SU-DHL-6 (cell line): ENCODE results near the gene UTP11.
A peak's percentile ranks its signal among the peaks of the same experiment; 100 is the strongest.

Experiments
- H2AFZ ChIP-seq: fragments of 200-600 bp; sonication (generic); 2 replicates; pipeline ENCODE4 v1.6.1; 2014; ENCODE audit warnings: low read depth, mild to moderate bottlenecking, moderate library complexity, mixed read lengths, antibody characterized with exemption, low read length; ENCODE audit not compliant: severe bottlenecking
- H3F3A ChIP-seq: fragments of 200-600 bp; shearing (Covaris generic); 2 replicates; pipeline ENCODE4 v1.6.0; 2016; ENCODE audit warnings: antibody characterized with exemption, mild to moderate bottlenecking; ENCODE audit not compliant: insufficient read depth
- H3K27ac ChIP-seq: fragments of 200-600 bp; sonication (generic); 2 replicates; pipeline ENCODE4 v1.5.1; 2016; ENCODE audit warnings: low read depth, mild to moderate bottlenecking, low read length, moderate library complexity, mixed read lengths
- H3K27me3 ChIP-seq: fragments of 200-600 bp; sonication (generic), shearing (Covaris generic); 2 replicates; pipeline ENCODE4 v1.6.0; 2014; ENCODE audit warnings: mild to moderate bottlenecking, low read length
- H3K36me3 ChIP-seq: fragments of 200-600 bp; sonication (generic); 2 replicates; pipeline ENCODE4 v1.6.1; 2014; ENCODE audit warnings: mild to moderate bottlenecking, low read length, mixed read lengths
- H3K4me2 ChIP-seq: fragments of 300-600, 200-600 bp; shearing (Covaris generic), sonication (generic); 2 replicates; pipeline ENCODE4 v1.6.0; 2014; ENCODE audit warnings: low read length, low read depth, mild to moderate bottlenecking; ENCODE audit not compliant: poor library complexity, severe bottlenecking
- H3K4me3 ChIP-seq: fragments of 200-600 bp; sonication (generic); 2 replicates; pipeline ENCODE4 v1.5.1; 2014; ENCODE audit warnings: antibody characterized with exemption, low read length, mild to moderate bottlenecking, mixed read lengths; ENCODE audit not compliant: insufficient read depth, poor library complexity, severe bottlenecking
- H3K79me2 ChIP-seq: fragments of 200-600 bp; sonication (generic); 2 replicates; pipeline ENCODE4 v1.6.1; 2014; ENCODE audit warnings: mild to moderate bottlenecking, low read length, moderate library complexity; ENCODE audit not compliant: insufficient read depth
- H3K9ac ChIP-seq: fragments of 200-600 bp; sonication (generic); 2 replicates; pipeline ENCODE4 v1.7.0; 2014; ENCODE audit warnings: mild to moderate bottlenecking, low read length
- H3K9me2 ChIP-seq: fragments of 200-600 bp; sonication (generic); replicated peaks from 2 replicates; pipeline ENCODE4 v1.6.1; 2014; ENCODE audit warnings: low read length; ENCODE audit not compliant: insufficient read depth
- H3K9me3 ChIP-seq: fragments of 200-600 bp; sonication (generic); 2 replicates; pipeline ENCODE4 v1.6.1; 2014; ENCODE audit warnings: low read length, mixed read lengths; ENCODE audit not compliant: insufficient read depth
- H4K20me1 ChIP-seq: fragments of 200-600 bp; sonication (generic); 2 replicates; pipeline ENCODE4 v1.6.1; 2014; ENCODE audit warnings: low read depth, mild to moderate bottlenecking, antibody characterized with exemption, low read length, moderate library complexity, mixed read lengths
- EZH2phosphoT487 ChIP-seq: fragments of 200-600 bp; sonication (generic), shearing (Covaris generic); conservative IDR thresholded peaks from 2 replicates; pipeline ENCODE4 v1.6.1; 2018; ENCODE audit warnings: mild to moderate bottlenecking, antibody characterized with exemption, low read length, moderate library complexity, mixed read lengths
- TF ChIP-seq, protein P1 (sequence below): fragments of 200-600 bp; sonication (generic); IDR thresholded peaks from one replicate; pipeline ENCODE4 v1.5.1; 2017; ENCODE audit warnings: antibody characterized with exemption, mild to moderate bottlenecking, low read length, moderate library complexity; ENCODE audit not compliant: insufficient read depth, poor library complexity, severe bottlenecking

The UTP11 gene

DNA sequence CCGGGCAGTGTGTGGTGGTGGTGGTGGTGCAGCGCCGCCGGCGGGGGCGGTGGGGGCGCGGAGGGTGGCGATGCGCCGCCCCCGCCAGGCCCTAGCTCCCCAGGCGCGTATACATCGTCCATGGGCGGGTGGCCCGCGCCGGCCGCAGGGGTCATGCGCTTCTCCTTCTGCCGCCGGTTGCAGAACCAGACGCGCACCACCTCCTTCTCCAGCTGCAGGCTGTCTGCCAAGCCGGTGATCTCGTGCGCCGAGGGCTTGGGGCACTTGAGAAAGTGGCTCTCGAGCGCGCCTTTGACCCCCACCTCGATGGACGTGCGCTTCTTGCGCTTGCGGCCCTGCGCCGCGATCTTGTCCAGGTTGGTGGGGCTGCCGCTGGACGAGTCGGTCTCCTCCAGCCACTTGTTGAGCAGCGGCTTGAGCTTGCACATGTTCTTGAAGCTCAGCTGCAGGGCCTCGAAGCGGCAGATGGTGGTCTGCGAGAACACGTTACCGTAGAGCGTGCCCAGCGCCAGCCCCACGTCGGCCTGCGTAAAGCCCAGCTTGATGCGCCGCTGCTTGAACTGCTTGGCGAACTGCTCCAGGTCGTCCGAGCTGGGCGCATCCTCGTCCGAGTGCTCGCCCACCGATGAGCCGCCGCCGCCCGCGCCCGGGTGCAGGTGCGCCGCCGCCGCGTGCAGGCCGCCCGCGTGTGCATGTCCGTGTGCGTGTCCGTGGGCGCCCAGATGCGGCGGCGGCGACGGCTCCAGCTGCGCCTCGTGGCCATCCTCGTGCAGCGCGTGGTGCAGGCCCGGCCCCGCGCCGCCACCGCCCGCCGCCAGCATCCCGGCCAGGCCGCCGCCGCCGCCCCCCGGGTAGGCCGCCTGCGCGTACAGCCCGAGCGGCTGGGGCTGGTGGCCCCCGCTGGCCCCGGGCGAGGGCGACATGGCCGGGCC lies 33.1 kb downstream of the UTP11 start:
- Histone ChIP-seq H3K9me3 (no peaks in the 10 kb centered on the region), H2AFZ (no peak overlapping the region), H3K4me3 (no peak overlapping the region), H3F3A (no peaks in the 10 kb centered on the region), H3K27me3 (no peaks in the 10 kb centered on the region), H3K4me2 (peak overlapping the region; percentile 44), H3K36me3 (no peaks in the 10 kb centered on the region), H4K20me1 (no peaks in the 10 kb centered on the region), H3K79me2 (no peaks in the 10 kb centered on the region), H3K9ac (no peak overlapping the region), H3K27ac (no peak overlapping the region), H3K9me2 (no peaks in the 10 kb centered on the region)
- TF ChIP-seq, protein P1, sequence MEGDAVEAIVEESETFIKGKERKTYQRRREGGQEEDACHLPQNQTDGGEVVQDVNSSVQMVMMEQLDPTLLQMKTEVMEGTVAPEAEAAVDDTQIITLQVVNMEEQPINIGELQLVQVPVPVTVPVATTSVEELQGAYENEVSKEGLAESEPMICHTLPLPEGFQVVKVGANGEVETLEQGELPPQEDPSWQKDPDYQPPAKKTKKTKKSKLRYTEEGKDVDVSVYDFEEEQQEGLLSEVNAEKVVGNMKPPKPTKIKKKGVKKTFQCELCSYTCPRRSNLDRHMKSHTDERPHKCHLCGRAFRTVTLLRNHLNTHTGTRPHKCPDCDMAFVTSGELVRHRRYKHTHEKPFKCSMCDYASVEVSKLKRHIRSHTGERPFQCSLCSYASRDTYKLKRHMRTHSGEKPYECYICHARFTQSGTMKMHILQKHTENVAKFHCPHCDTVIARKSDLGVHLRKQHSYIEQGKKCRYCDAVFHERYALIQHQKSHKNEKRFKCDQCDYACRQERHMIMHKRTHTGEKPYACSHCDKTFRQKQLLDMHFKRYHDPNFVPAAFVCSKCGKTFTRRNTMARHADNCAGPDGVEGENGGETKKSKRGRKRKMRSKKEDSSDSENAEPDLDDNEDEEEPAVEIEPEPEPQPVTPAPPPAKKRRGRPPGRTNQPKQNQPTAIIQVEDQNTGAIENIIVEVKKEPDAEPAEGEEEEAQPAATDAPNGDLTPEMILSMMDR: no peak
- no peak for TF ChIP-seq EZH2phosphoT487

DNA sequence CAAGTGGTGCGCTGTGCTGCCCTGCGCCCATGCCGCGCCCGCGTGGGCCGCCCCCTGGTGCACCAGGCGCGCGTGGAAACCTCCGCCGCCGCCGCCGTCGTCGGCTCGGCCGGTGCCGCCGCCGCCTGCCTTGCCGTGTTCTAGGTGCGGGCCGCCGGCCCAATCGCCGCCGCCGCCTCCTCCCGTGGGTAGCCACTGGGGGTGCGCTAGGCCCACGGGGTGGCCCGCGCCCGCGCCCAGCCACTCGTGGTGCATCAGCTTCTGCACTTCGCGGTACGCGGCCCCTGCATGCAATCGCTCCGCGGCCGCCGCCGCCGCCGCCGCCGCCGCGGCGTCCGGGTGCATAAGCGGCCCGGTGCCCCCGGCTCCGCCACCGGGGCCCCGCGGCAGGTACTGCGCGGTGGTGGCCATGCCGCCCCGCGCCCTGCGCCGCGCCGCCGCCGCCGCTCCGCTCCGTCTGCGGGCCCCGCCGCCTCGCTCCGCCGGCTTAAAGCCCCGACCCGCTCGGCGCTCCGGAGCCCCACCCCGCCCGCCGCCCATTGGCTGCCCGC lies 33.9 kb downstream of the UTP11 start, which contains the start of gene POU3F1:
Gene POU3F1 (minus strand): TSS at position 461 of the 551 bp plus-strand sequence. CDS start 50 bp downstream, at position 411.
- Histone ChIP-seq H2AFZ (peak within 1 kb of the TSS; percentile 35), H3K27ac (no peak within 1 kb of the TSS), H3F3A (no peaks in the 10 kb centered on the region), H3K4me3 (peak within 1 kb of the TSS; percentile 48), H3K79me2 (no peaks in the 10 kb centered on the region), H3K27me3 (no peaks in the 10 kb centered on the region), H3K4me2 (peak within 1 kb of the TSS; percentile 52), H3K9ac (peak within 1 kb of the TSS; percentile 33; the same call in 1 of the 2 replicates), H3K36me3 (no peaks in the 10 kb centered on the region), H3K9me3 (no peaks in the 10 kb centered on the region), H4K20me1 (no peaks in the 10 kb centered on the region), H3K9me2 (no peaks in the 10 kb centered on the region)
- TF ChIP-seq, protein P1: no peak
- no peak for TF ChIP-seq EZH2phosphoT487

DNA sequence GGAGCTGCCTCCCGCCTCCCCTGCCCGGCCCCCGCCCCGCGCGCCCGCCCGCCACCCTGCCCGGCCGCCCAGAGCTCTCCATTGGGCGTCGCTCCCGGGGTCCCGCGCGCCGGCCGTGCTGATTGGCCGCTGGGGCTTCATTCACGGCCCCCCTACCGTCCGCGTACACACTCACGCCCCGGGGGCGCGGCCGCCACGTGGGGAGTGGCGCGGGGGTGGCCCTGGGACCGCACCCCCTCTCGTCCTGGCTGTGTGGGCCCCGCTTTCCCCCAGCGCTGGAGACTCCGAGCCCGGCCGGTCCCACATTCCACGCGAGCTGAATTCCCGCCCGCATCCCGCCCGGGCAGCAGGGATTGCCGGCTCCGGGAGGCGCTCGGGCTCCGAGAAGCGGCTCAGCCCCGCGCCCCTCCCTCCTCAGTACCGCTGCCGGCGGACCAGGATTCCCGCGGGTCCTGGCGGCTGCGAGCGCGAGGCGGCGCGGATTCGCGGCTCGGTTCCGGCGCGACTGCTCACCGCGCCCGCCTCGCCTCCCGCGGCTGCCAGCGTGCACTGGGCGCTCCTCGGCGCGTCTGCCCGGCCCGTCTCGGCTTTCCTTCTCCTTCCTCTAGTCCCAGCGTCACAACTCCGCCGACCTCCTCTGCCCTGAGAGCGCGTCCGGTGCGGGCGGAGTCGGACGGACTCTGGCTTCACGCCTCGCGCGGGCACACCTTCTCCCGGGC lies 34.5 kb downstream of the UTP11 start:
- H4K20me1 ChIP-seq: no peaks in the 10 kb centered on the region
- H3F3A ChIP-seq: no peaks in the 10 kb centered on the region
- no peaks in the 10 kb centered on the region for H3K27me3 ChIP-seq
- TF ChIP-seq, protein P1: no peak
- no peak for TF ChIP-seq EZH2phosphoT487
- H3K9me3 ChIP-seq: no peaks in the 10 kb centered on the region
- H3K4me3 ChIP-seq: peak overlapping the region; percentile 48
- no peaks in the 10 kb centered on the region for H3K79me2 ChIP-seq
- H2AFZ ChIP-seq: peak overlapping the region; percentile 35
- peak overlapping the region; percentile 33; the same call in 1 of the 2 replicates for H3K9ac ChIP-seq
- H3K9me2 ChIP-seq: no peaks in the 10 kb centered on the region
- H3K27ac ChIP-seq: no peak overlapping the region
- H3K36me3 ChIP-seq: no peaks in the 10 kb centered on the region
- peak overlapping the region; percentile 52 for H3K4me2 ChIP-seq
